SU-DHL-6 (cell line): ENCODE data around the gene TNKS1BP1.

Experiments
- H2AFZ ChIP-seq: fragments of 200-600 bp; sonication (generic); 2 replicates; pipeline ENCODE4 v1.6.1; 2014; ENCODE audit warnings: low read depth, mild to moderate bottlenecking, moderate library complexity, mixed read lengths, antibody characterized with exemption, low read length; ENCODE audit not compliant: severe bottlenecking
- H3F3A ChIP-seq: fragments of 200-600 bp; shearing (Covaris generic); 2 replicates; pipeline ENCODE4 v1.6.0; 2016; ENCODE audit warnings: antibody characterized with exemption, mild to moderate bottlenecking; ENCODE audit not compliant: insufficient read depth
- H3K27ac ChIP-seq: fragments of 200-600 bp; sonication (generic); 2 replicates; pipeline ENCODE4 v1.5.1; 2016; ENCODE audit warnings: low read depth, mild to moderate bottlenecking, low read length, moderate library complexity, mixed read lengths
- H3K27me3 ChIP-seq: fragments of 200-600 bp; sonication (generic), shearing (Covaris generic); 2 replicates; pipeline ENCODE4 v1.6.0; 2014; ENCODE audit warnings: mild to moderate bottlenecking, low read length
- H3K36me3 ChIP-seq: fragments of 200-600 bp; sonication (generic); 2 replicates; pipeline ENCODE4 v1.6.1; 2014; ENCODE audit warnings: mild to moderate bottlenecking, low read length, mixed read lengths
- H3K4me2 ChIP-seq: fragments of 300-600, 200-600 bp; shearing (Covaris generic), sonication (generic); 2 replicates; pipeline ENCODE4 v1.6.0; 2014; ENCODE audit warnings: low read length, low read depth, mild to moderate bottlenecking; ENCODE audit not compliant: poor library complexity, severe bottlenecking
- H3K4me3 ChIP-seq: fragments of 200-600 bp; sonication (generic); 2 replicates; pipeline ENCODE4 v1.5.1; 2014; ENCODE audit warnings: antibody characterized with exemption, low read length, mild to moderate bottlenecking, mixed read lengths; ENCODE audit not compliant: insufficient read depth, poor library complexity, severe bottlenecking
- H3K79me2 ChIP-seq: fragments of 200-600 bp; sonication (generic); 2 replicates; pipeline ENCODE4 v1.6.1; 2014; ENCODE audit warnings: mild to moderate bottlenecking, low read length, moderate library complexity; ENCODE audit not compliant: insufficient read depth
- H3K9ac ChIP-seq: fragments of 200-600 bp; sonication (generic); 2 replicates; pipeline ENCODE4 v1.7.0; 2014; ENCODE audit warnings: mild to moderate bottlenecking, low read length
- H3K9me2 ChIP-seq: fragments of 200-600 bp; sonication (generic); replicated peaks from 2 replicates; pipeline ENCODE4 v1.6.1; 2014; ENCODE audit warnings: low read length; ENCODE audit not compliant: insufficient read depth
- H3K9me3 ChIP-seq: fragments of 200-600 bp; sonication (generic); 2 replicates; pipeline ENCODE4 v1.6.1; 2014; ENCODE audit warnings: low read length, mixed read lengths; ENCODE audit not compliant: insufficient read depth
- H4K20me1 ChIP-seq: fragments of 200-600 bp; sonication (generic); 2 replicates; pipeline ENCODE4 v1.6.1; 2014; ENCODE audit warnings: low read depth, mild to moderate bottlenecking, antibody characterized with exemption, low read length, moderate library complexity, mixed read lengths
- EZH2phosphoT487 ChIP-seq: fragments of 200-600 bp; sonication (generic), shearing (Covaris generic); conservative IDR thresholded peaks from 2 replicates; pipeline ENCODE4 v1.6.1; 2018; ENCODE audit warnings: mild to moderate bottlenecking, antibody characterized with exemption, low read length, moderate library complexity, mixed read lengths
- TF ChIP-seq, protein P1 (sequence below): fragments of 200-600 bp; sonication (generic); IDR thresholded peaks from one replicate; pipeline ENCODE4 v1.5.1; 2017; ENCODE audit warnings: antibody characterized with exemption, mild to moderate bottlenecking, low read length, moderate library complexity; ENCODE audit not compliant: insufficient read depth, poor library complexity, severe bottlenecking

TNKS1BP1 gene

DNA sequence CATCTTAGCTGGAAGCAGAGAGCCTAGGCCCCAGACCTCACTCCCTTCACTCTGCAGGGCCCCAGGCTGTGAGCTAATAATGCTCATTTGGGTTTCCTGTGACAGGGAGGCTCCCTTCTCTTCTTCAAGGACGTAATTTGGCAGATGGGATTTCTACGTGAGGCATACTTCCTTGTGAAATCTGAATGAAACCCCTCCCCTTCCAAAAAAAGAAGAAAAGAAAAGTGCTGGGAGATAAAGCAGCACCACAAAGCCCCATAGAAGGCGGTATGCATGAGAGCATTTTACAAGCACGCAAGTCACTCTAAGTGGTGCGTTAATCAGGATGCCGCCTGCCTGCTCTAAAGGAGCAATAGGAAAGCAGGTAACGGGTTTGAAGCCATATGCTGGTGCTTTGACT lies 19.1 kb upstream of the TNKS1BP1 start:
- Histone ChIP-seq H3K36me3 (no peaks in the 10 kb centered on the region), H3K9me2 (no peaks in the 10 kb centered on the region), H3F3A (no peaks in the 10 kb centered on the region), H3K4me3 (no peak overlapping the region), H2AFZ (no peak overlapping the region), H3K9me3 (no peaks in the 10 kb centered on the region), H3K79me2 (no peaks in the 10 kb centered on the region), H3K27me3 (no peaks in the 10 kb centered on the region), H3K9ac (no peak overlapping the region), H4K20me1 (no peaks in the 10 kb centered on the region), H3K4me2 (no peak overlapping the region), H3K27ac (no peak overlapping the region)
- no peak for TF ChIP-seq EZH2phosphoT487
- TF ChIP-seq, protein P1, sequence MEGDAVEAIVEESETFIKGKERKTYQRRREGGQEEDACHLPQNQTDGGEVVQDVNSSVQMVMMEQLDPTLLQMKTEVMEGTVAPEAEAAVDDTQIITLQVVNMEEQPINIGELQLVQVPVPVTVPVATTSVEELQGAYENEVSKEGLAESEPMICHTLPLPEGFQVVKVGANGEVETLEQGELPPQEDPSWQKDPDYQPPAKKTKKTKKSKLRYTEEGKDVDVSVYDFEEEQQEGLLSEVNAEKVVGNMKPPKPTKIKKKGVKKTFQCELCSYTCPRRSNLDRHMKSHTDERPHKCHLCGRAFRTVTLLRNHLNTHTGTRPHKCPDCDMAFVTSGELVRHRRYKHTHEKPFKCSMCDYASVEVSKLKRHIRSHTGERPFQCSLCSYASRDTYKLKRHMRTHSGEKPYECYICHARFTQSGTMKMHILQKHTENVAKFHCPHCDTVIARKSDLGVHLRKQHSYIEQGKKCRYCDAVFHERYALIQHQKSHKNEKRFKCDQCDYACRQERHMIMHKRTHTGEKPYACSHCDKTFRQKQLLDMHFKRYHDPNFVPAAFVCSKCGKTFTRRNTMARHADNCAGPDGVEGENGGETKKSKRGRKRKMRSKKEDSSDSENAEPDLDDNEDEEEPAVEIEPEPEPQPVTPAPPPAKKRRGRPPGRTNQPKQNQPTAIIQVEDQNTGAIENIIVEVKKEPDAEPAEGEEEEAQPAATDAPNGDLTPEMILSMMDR = no peak

GRCh38 chr11:57342702-57343101 lies 17.9 kb upstream of the TNKS1BP1 start:
- Histone ChIP-seq H3K9me2 (no peaks in the 10 kb centered on the region), H3K79me2 (no peaks in the 10 kb centered on the region), H3K9ac (no peak overlapping the region), H3K27ac (no peak overlapping the region), H2AFZ (no peak overlapping the region), H4K20me1 (no peaks in the 10 kb centered on the region), H3K36me3 (no peaks in the 10 kb centered on the region), H3F3A (no peaks in the 10 kb centered on the region), H3K4me2 (no peak overlapping the region), H3K27me3 (no peaks in the 10 kb centered on the region), H3K4me3 (no peak overlapping the region), H3K9me3 (no peaks in the 10 kb centered on the region)
- TF ChIP-seq, protein P1 = no peak
- TF ChIP-seq EZH2phosphoT487 = no peak

DNA sequence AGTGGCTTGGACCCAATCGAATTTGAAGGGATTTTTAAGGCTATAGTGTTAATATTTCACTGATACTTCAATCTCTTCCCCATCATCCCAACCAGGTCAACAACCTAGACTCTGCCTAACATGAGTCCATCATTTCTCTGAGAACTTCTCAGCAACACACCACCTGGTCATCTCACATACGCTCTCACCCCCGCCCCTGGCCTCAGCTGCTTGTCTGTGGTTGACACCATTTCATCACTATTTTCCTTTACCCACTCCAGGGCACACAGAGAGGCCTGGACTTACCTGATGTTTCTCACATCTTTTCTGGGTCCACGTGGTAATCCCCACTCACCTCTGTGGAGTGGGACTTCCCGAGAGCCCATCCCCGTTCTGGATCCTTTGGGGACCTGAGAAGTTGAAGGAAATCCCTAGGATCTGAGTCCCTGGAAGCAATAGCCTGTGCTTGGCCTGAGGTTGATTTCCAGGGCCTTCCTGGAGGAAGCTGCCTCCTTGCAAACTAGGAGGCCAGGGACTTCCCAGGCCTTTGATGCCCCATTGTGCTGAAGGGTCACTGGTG lies 16.6 kb upstream of the TNKS1BP1 start:
- no peaks in the 10 kb centered on the region for H3K79me2 ChIP-seq
- H3K36me3 ChIP-seq = no peaks in the 10 kb centered on the region
- no peaks in the 10 kb centered on the region for H3F3A ChIP-seq
- H2AFZ ChIP-seq = no peak overlapping the region
- no peak for TF ChIP-seq EZH2phosphoT487
- TF ChIP-seq, protein P1 = no peak
- H3K9ac ChIP-seq = no peak overlapping the region
- H3K9me3 ChIP-seq = no peaks in the 10 kb centered on the region
- no peak overlapping the region for H3K27ac ChIP-seq
- no peak overlapping the region for H3K4me2 ChIP-seq
- H4K20me1 ChIP-seq = no peaks in the 10 kb centered on the region
- no peak overlapping the region for H3K4me3 ChIP-seq
- no peaks in the 10 kb centered on the region for H3K27me3 ChIP-seq
- H3K9me2 ChIP-seq = no peaks in the 10 kb centered on the region
